ENCODE data around the gene CALCOCO1.
"Not testable (repeated sequence)": the region's sequence is repeated elsewhere in the genome, so short reads cannot be mapped to it uniquely, and the experiment has no call there.

The CALCOCO1 gene

DNA sequence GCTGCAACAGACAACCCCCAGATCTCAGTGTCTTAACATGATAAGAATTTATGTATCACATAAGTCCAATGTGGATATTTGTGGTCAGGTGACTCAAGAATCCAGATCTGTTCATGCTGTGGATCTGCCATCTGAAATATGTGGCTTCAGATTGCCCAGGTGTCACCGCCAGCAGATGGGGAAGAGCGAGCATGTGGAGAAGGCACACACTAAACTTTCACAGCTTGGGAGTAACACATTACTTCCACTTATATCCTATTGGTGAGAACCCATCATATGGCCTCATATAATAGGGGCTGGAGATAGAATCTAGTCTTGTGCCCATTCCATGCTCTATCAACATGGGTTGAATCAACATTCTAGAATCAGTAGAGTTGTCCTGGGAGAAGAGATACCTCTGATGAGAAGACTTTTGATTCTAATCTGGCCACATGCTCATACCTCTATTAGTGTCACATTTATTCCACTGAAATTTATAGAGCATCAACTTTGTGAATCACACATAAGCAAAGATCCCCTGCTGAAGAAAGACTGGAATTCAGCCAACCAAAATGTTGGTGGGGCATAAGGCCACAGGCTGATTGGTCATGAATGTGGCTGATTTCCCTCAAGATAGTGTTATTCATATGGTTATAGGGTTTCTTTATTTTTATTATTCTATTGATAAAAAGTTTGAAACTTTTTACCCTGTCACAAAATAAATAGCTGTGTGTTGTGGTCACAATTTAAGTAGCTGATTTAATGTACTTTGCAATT lies 6.0 kb upstream of the CALCOCO1 start:
- DNase-seq, result no peak

DNA sequence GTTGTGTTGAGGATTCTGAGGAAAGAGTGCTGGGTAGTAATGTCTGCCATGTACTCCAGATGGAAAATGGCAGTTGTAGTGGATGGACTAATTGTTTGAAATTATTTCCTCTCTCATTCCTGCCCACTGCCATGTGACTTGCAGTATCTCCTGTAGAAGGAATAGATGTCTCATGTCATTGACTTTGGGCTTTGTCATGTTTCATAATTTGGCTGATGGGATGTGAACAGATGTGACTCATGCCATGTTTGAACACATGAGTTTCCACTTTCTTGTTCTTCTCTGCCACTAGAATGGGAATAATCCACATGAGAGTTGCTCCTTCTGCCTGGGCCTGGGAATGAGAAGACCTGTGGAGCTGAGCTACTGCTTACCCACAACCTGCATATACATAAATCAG lies 2.4 kb upstream of the CALCOCO1 start:
- no peak for DNase-seq

DNA sequence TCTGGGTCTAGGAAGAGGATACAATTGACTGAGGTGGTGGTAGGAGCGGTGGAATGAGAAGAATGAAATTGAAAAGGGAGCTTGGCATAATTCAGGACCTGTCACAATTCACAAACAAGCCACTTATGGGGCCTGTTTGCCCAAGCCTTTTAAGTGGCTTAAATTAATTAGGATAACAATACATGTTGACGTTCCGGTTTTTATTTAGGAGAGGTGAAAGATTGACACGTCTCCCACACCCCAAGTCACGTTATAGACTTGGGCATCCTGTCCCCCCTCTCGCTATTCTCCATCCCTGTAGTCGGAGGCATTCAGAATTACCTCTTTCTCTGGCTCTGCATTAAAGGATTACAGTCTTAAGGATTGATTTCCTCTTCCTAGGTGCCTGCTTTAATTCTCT lies 954 bp upstream of the CALCOCO1 start:
- DNase-seq, result peak; percentile 29

DNA sequence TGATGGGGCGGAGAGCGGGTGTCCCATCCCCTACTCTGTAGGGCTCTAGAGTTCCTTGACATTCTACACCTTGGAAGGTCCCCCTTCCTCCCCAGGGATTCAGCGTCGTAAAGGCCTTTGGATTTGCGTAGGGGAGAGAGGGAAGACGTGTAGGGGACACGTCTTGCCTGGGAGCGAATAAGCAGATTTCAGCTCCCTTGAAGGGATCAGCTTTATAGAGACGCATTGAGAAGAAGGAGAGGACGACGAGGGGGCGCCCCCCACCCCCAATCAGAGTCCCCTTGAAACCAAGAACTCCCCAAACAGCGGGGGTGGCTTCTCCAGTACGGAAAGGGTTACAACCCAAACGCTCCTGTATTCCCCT lies 324 bp downstream of the CALCOCO1 start:
- DNase-seq, result no peak

DNA sequence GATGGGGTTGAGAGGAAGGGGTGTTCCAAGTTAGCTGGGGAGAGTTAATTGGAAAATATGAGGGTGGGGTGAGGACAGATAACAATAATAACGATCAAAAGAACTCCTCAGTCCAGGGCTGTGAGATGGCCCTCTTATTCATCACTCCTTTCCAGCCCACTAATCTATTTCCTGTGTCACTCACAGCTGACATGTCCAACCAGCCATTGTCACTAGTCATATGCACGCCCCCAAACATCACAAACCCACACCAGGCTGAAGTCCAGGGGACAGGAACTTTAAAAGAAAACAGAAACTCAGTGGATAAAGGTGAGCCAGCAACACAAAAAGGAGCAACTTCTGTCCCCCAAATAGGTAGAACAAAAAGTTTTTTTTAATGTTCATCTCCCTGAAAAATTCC lies 911 bp downstream of the CALCOCO1 start:
- DNase-seq, result no peak

DNA sequence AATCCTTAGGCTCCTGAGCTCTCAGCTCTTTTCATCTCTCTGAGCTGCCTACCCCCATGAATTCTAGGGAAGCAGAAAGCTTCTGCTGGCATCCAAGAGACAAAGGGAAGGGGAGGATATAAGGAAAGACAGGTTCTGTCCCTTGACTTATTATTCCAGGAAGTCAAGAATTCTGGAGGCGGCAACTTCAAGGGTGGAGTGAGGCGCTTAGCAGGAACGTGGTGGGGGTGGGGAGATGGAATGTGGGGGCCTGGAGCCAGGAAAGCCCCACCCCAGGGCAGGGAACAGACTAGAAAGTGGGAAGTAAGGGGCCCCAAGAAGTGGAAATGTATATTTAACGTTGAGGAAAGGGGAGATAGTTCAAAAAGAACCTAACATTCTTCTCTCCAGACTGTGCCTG lies 1.4 kb downstream of the CALCOCO1 start:
- DNase-seq, result no peak

DNA sequence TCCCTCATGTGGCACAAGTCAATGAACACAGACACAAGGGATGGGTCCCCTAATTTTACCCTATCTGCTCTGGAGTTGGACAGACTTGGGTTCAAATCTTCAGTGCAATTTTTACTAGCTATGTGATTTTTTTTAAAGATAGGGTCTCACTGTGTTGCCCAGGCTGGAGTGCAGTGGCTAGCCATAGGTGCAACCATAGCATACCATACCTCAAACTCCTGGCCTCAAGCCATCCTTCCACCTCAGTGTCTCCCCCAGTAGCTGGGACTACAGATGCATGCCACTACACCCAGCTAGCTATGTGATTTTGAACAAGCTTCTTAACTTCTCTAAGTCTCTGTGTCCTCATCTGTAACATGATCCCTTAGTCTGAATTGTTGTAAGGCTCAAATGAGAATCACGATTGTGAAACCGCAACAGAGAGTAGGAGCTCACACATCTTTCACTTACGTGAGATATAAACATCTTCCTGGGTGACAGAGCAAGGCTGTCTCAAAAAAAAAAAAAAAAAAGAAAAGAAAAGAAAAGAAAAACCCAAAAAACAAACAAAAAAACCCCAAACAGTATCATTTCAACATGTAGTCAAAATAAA lies 4.7 kb downstream of the CALCOCO1 start:
- no peak for DNase-seq

DNA sequence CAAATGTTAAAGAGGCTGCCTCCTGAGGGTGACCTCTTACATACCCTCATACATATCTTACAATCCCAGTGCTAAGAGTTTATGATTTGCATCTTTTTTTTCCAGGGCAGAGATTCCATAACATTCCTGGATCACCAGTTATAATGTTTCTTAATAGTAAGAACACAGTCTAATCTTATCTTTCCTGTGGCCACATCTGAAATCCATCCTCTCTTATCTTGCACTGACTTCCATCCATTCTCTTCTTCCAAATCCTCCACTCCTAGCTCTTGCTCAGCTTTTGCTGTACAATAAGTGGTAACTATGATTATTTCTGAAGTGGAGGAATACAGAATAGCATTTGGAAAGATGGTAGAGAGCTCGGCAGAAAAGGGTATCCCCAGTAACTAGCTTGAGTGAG lies 6.3 kb downstream of the CALCOCO1 start:
- no peak for DNase-seq

DNA sequence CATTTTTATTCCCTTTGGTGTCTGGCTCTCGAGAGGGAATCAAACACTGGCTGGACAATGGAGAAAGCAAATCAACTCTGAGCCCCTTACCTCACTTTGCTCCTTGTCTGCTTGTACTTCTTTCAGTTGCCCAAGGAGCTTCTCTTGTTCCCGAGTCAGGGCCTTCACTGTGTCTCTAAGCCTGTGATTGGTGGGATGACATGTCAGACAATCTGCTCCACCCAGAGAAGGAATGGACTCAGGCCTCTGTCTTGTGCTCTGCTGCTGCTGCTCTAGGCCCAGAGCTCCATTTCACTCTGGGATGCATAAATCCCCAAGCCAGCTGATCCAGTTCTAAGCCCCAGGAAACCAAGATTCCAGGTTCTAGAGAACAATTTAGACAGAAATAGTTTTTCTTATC lies 7.6 kb downstream of the CALCOCO1 start:
- DNase-seq, result no peak

DNA sequence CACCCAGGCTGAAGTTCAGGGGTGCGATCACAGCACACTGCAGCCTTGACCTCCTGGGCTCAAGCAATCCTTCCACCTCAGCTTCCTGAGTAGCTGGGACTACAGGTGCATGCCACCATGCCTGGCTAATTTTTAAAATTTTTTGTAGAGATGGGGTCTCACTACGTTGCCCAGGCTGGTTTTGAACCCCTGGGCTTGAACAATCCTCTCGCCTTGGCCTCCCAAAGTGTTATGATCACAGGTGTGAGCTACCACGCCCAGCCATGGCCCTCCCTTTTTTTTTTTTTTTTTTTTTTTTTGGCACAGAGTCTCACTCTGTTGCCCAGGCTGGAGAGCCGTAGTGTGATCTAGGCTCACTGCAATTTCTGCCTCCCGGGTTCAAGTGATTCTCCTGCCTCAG lies 8.7 kb downstream of the CALCOCO1 start:
- not testable (repeated sequence) for DNase-seq

DNA sequence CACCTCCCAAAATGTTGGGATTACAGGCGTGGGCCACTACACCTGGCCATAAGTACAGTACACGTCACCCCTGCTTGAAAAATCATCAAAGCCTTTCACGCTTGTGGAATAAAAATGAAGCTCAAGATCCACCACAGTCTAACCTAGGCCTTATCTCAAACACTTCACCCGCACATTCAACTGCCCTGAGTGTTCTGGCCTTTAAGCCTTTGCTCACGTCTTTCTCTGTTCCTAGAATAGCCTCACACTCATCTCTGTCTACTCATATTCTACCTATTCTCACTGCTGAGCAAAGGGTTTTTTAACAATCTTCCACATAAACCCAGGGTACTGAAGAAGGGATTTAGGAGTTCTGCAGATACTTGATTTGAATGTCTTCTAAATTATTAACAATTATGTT lies 9.9 kb downstream of the CALCOCO1 start:
- DNase-seq, result no peak

DNA sequence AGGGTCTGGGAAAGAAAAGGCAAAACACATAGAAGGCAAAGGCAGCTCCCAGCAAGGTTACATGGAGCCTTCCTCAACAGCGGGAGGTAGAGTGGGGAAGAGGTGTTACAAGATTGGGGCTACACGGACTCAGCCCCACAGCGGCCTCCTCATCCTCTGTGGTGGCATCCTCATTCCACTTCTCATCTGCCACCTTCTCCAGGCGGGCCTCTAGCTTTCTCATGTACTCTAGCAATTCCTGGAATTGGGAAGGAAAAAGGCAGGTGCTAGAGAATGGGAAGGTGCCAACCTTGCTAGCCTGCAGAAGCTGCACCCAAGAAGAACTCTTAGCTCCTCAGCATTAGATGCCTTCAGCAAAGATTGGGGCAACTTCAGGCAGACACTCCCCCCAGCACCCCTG lies 13.2 kb downstream of the CALCOCO1 start:
- DNase-seq, result no peak

DNA sequence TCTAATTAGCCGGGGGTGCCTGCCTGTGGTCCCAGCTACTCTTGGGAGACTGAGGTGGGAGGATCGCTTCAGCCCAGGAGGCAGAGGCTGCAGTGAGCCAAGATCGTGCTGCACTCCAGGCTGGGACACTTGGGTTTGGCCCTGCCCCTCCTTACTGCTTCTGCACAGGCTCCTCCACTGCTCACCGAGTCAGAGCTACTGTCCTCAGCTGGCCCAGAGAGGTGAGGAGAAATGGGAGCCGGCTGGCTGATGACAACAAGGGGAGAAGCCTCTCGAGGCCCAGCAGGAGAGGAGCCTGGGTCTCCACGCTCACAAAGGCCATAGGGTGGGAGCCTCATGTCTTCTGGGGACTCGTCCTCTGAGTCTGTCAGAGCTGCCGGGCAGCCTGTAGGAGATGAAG lies 13.7 kb downstream of the CALCOCO1 start:
- no peak for DNase-seq

DNA sequence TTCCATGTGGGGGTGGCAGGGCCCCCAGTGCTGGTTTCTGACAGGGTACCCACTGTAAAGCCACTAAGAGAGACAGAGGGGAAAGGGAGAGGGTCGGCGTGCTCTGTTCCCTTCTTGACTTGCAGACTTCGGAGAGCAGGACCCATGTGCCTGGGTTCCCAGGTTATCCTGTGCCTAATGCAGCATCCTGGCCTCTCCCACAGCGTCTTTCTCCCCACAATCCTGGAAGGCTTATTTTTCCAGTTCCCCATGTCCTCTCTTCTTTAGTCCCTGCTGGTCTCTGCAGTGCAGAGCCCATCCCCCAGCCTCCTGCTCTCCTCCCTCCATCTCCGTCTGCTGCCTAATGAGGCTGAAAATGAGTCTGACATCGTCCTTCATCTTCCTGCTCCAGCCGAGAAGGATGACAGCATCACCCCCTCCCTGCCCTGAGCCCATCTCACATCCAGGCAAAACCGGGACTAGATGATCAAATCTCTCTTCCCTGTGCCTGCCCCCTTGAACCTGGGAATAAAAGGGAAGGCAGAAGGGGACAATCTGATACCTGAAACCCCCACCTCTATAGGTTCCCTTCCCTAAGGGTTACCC lies 15.1 kb downstream of the CALCOCO1 start:
- no peak for DNase-seq

DNA sequence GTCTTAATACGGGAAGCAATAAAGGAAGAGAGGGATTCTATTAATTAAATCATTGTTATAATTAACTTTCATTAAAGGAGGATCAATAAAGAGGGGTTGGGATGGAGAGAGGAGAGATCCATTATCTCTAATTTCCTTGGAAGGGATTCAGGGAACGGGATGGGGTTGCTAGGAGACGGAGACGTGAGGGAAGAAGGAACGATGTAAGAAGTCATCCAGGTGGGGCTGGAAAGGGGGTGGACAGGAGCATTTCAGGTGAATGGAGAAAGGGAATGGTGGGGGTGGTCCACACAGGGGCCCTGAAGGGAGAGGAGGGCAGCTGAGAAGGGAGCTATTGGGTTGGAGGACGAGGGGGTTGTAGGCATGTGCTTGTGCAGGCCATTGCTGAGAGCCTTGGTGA lies 17.2 kb downstream of the CALCOCO1 start:
- no peak for DNase-seq

DNA sequence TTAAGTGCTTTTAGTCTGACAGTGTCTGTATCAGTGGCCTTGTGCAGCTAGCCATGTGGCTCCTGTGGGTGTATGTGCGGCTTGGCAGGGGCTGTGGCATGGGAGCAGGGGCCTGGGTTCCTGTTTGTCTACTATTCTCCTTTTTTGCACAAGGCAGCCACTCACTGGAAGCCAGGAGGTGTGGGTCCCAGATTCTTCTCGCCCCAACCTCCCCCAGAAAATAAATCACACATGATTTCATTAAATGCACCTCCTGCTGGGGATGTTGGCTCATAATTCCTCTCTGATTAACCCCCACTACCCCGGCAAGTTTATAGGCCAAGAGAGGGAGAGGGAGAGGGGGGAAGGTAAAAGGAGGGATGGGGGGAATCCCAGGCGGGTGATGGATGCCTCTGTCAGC lies 17.6 kb downstream of the CALCOCO1 start:
- no peak for DNase-seq

DNA sequence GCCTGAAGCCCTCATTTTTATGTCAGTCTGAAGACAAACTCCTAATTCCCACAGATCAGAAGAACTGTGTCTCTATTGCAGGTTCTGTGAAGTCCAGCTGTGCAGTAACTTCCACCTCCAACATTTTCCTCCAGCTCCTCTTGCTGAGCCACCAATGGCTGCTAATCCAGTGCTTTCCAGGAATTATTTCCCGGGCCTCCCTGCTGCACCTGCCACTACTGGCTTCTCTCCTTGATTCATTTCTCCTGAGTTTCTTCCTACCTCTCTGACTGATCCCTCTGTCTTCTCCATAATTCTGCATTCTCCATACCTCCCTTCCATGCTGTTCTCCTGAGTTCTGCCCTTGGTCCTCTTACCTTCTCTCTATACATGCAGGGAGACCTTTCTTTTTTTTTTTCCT lies 21.2 kb downstream of the CALCOCO1 start:
- DNase-seq, result no peak

DNA sequence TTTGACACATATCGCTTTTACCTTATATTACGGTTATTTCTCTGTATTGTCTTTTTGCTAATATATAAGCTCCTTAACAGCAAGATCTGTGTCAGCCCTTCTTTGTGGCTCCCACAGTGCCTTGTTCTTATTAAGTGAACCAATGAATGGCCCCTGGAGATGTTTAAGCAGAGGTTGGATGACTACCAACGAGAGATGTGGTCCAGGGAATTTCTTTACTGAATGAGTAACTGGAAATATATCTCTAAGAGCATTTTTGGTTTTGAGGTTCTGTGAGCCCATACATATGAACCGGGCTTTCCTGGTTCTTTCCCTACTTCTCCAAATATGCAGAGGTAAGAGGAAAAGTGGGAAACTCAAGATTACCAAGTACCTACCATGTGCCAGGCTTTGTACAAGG lies 23.5 kb downstream of the CALCOCO1 start:
- no peak for DNase-seq

DNA sequence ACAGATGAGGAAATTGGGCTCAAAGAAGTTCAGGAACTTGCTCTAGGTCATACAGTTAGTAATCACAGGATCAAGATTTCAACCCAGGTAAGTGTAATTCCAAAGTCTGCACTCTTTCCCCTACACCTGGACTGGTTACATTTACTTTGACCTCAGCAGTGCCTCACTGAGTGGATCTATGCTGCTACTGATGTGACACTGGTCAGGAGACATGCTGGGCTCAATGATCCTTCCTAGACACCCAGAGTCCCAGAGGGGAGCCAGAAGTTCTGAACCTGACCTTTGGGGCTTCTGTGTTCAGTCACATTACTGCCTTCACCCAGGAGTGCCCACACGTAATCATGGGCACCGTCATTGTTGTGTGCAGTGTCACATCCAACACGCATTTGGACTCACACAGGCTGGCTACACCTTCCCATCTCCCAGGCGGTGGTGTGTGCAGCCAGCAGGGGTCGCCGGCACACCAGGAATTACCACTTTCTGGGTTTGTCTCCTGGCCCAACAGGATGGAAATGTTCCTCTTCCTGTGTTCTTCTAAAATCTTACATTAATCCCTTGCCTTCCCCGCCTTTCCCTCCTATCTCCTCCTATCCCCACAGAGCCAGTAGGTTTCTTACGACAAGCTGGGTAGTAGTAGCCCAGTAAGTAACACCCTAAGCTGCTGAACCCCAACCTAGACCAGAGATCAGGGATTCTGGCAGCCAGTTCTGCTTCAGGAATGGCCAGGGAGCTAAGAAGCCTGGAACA lies 25.6 kb downstream of the CALCOCO1 start:
- peak; percentile 41 for DNase-seq

DNA sequence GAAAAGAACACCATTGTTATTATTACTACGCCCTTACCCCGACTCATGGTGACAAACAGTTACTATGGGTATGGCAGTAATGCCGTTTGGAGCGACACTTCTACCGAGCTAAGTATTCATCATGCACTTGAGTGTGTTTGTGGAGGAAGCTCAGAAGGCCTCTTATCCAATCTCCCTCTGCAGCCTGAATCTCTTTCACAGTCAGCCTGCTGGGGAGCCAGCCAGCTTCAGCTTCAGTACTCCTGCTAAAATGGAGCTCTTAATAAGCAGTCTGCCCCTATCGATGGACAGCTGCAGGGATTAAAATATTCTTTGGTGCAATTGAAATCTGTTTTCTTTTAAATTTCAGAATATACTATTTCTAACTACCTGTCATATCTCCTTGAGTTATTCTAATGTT lies 26.7 kb downstream of the CALCOCO1 start:
- DNase-seq, result no peak

DNA sequence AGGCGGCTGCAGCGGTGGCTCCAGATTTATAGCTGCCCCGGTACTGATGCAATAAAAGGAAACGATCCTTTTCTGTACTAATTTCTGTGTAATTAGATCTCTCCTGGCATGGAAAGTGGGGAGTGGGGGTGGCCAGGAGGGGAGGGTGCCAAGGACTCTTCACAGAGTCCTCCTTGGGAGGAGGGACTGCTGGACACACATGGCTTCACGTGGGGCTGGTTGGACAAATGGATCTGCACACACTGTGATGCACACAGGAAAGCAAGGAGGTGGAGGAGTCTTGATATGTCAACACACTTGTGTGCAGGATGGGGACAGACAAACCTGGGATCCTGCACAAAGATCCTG lies 27.6 kb downstream of the CALCOCO1 start:
- no peak for DNase-seq

DNA sequence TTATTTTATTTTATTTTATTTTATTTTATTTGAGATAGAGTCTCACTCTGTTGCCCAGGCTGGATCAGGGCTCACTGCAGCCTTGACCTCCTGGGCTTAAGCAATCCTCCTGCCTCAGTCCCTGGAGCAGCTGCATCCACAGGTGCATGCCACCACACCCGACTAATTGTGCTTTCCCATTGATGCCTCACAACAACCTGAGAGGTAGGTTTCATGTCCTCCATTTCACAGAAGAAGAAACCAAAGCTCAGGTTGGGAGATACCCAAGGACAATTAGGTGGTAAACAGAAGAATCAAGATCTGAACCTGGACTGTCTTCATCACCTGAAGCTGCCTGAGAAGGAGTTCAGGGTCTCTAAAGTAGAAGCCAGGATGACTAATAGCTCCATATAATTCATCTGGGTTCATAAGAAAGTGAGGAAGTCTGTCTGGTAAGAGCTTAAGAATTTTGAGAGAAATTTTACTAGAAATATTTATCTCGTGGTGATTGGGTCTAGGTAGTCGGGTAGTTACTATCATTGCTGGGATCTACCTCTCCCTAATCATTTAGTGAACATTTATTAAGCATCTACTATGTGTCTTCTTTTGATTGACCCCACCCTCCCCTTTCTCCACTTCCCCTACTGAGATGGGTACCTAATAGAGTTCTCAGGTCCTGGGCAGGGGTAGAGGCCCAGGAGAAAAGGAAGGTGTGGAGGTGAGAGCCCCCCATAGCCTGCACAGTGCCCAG lies 28.1 kb downstream of the CALCOCO1 start:
- no peak for DNase-seq

DNA sequence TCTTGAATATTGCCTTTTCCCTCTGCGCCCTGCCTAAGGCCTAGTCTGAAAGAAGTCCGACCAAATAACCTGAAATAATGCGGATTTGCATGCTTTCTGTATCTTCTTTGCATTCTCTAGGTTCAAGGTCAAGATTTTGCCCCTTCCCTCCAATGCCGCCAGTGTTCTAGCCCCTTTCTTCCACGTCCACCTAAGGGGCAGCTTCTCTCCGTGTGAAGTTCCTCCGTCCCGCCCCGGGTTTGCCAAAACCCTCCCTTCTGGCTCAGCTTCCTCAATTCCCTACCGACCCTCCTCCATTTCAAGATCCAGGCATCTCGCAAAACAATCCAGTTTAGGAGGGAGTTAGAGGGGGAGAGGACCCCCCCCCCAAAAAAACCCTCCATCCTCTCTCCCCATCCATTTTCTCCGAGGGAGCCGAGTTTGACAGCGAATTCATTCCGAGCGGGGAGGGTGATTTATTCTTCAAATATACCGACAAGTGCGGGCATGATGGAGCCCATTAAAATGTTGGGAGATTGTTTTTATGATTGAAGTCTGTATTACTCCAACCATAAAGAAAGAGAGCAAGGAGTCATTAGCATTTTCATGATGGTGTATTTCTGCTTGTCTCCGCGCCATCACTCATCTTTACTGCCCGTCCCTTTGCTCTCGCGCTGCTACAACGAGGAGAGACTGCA lies 30.5 kb downstream of the CALCOCO1 start:
- no peak for DNase-seq

All from NCI-H2029 (cell line).